ENCODE measurements around the gene DLG4.

The DLG4 gene

DNA sequence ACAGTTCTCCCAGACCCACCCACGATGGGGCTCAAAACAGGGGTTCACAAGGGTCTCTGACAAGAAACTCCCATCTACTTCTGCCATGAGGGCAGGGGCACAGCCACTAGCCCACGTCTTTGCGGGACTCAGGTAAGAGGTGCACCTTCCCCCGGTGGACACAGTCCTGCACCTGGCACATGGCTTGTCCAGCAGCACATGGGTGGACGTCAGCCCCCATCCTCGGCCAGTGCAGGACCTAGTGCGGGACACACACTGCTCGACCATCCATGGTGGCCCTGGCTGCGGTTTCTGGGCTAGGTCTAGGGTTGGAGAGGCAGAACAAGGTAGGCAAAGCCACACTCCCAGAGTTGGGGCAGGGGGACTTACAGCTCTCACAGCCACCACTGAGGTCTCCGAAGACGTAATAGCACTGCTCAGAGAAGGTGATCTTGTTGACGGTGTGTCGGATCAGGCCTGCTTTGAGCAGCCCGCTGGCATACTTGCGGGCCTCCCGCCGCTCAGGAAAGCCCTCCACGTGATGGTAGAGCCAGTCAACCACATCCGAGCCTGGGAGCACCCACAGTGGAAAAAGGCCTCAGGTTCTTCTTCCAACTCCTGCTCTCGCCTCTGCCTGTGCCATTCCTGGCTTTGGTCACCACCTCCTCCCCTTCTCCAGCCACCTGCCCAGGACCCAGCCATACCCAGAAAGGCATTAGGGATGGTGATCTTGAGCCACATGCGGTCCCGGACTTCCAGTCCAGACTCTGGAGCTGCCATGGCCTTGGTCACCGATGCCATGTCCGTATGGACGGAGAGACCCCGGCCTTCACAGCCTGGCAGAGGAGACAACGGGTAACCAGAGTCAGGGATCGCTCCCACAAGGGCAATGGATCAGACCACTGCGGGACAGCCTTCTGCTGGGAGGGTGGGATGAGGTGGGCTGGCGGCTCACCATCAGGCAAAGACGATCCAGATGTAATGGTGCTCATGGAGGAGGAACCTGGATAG is 7.4 kb upstream of the DLG4 start:
- no peak for DNase-seq

DNA sequence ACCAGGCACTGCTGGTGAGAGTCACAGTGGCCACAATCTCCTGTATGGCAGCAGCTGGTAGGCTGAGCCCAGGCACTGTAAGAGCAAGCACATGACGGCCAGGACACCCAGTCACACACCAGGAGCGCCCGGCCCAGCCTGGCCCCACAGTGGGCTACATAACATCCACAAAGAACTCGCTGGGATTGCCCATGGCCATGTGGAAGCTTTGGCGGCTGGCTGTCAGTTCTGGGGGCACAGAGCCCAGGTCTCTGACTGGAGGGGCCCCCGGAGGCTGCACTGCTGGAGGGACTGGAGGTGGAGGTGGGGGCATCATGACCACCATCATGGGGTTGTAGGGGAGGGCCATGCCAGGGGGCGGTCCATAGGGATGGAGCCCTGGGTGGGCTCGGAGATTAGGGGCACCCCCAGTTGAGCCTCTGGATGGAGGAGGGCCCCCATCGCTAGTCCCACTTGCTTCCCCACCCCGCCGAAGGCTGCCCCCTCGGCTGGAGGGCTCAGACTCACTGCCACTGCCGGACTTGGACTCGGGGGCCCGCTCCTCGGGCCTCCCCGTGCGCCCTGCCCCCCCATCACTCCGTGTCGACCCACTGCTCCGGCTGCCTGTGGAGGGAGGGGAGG is 6.2 kb upstream of the DLG4 start:
- DNase-seq: no peak

- no peak for DNase-seq
These were observed 5.0 kb upstream of the DLG4 start for GRCh38 chr17:7224661-7225111.

GRCh38 chr17:7224110-7224509 is 4.5 kb upstream of the DLG4 start:
- no peak for DNase-seq

- DNase-seq: no peak
These were observed 3.7 kb upstream of the DLG4 start for GRCh38 chr17:7223375-7223774.

DNA sequence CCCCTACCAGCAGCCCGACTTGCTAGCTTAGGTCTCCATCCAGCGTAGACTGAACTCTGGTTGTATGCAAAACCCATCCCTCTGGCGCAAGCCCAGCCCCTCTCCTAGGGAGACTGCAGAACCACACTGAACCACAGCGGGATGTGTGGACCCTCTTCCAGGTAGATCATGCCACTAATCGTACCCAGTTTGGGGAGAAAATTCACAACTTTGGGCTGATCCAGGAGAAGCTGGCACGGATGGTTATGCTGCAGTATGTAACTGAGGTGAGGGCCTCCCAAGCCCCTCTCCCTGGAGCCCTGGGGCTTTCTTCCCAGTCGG is 3.3 kb upstream of the DLG4 start:
- DNase-seq: no peak

GRCh38 chr17:7222093-7222971 is 2.7 kb upstream of the DLG4 start:
- DNase-seq: no peak

GRCh38 chr17:7221278-7222092 is 1.8 kb upstream of the DLG4 start:
- DNase-seq: no peak

DNA sequence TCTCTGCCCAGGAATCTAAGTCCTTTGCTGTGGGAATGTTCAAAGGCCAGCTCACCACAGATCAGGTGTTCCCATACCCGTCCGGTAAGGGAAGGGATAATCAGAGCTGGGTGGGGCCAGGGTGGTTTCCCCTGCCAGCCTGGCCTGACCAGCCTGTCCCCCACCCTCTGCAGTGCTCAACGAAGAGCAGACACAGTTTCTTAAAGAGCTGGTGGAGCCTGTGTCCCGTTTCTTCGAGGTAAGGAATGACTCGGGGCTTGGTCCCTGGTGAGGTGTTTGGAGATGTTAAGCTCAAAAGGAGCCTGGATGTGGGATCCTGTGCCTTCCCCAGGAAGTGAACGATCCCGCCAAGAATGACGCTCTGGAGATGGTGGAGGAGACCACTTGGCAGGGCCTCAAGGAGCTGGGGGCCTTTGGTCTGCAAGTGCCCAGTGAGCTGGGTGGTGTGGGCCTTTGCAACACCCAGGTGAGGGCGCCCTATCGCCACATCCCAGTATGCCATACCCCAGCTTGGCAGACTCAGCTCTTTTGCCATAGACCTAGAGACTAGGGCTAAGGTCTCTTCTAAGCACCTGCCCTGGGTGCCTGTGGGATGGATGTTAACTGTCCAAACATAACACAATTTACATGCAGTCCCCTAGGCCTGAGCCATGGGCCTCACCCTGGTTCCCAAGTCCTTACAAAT is 1.1 kb upstream of the DLG4 start:
- no peak for DNase-seq

- DNase-seq: no peak
These were observed 316 bp downstream of the DLG4 start for GRCh38 chr17:7219229-7219811.

DNA sequence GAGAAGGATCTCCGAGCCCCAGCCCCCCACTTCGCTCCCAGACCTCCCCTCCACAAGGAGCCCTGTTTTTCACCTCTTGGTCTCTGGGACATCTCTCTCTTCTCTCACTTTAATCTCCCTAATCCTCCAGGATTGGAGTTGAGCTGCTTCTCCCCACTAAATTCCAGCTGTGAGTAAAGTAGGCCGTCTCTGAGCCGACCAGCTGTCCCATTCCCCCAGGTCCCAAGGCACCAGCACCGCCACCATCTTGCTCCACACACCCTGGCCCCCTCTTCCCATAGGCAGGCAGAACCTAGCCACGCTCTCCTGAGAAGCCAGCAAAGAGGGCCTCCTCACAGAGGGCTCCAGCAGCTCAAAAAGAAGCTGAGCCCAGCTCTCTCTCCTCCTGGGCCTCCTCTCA is 878 bp downstream of the DLG4 start:
- DNase-seq: no peak

DNA sequence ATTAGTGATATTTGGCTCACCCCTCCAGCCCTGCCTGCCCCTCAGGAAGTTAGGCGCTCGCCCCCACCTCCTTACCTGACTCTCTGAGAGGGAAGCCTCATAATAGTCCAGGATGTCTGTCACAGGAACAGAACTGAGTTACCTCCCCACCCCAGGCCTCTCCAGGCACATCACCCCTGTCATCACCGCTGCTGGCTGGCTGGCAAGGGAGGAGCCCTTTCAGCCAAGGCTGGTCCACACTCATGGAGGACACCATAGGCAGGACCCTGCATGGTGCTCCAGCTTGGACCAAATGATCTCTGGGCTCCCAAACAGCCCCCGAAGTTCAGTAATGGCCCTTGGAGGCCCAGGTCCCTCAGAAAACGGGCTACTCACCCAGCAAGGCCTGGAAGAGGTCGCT is 1.5 kb downstream of the DLG4 start:
- no peak for DNase-seq

DNA sequence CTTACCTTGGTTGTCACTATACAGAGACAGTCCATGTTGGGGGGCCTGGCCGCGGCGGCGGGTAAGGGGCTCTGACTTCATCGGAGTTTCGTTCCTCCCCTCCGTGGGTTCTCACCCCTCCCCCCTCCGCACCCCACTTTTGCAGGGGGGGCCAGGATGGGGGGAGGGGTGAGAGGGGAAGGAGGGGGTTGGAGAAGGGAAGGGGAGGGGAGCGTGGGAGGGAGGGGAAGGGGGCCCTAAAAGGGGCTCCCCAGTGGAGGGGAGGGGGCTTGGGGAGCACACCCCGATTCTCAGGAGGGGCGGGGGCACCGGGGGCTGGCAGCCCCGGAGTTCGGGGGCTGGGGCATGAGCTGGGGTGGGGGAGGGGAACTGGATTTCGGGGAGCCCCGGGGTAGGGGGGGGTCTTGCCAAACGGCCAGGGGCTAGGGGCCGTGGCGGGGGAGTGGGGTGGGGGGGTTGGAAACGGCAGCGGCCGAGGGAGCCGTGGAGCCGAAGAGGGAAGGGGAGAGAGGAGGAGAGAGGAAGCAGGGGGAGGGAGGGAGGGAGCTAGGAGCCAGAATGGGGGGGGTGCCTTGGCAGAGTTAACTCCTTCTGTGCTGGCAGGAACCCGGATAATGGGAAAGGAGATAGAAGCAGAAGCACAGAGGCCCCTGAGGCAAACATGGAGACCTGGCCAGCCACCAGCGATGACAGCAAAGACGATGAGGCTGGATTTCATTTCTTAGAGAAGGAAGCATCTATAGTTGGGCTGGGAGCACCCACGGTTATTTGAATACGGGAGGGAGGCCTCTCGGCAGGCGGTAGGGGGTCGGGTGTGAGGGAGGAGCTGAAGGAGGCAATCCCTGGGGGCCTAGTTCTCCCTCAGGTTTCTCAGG is 2.3 kb downstream of the DLG4 start:
- DNase-seq: no peak

GRCh38 chr17:7216242-7217112 is 3.2 kb downstream of the DLG4 start:
- no peak for DNase-seq

DNA sequence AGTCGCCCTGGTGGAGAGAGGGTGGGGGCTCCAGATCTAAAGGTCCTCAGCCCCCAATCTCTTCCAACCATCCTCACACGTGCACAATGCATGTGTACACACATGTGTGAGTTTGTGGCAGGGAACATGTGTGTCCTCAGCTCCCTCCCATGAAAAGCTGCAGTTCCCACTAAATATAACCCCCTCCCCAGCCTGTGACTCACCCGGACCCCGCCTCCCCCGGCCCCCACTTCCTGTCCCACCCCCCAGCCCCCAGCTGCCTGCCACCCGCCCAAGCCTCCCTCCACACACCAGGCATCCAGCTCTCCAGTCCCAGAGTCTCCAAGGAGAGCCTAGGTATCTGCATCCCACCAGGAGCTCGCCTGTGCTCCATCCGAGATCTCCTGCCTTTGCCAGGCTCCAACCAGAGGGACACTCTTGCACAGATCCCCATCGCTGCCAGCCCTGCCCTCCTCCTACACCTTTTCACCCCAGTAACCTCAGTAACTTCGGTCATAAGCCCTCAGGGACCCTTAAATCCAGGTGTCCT is 3.9 kb downstream of the DLG4 start:
- no peak for DNase-seq

DNA sequence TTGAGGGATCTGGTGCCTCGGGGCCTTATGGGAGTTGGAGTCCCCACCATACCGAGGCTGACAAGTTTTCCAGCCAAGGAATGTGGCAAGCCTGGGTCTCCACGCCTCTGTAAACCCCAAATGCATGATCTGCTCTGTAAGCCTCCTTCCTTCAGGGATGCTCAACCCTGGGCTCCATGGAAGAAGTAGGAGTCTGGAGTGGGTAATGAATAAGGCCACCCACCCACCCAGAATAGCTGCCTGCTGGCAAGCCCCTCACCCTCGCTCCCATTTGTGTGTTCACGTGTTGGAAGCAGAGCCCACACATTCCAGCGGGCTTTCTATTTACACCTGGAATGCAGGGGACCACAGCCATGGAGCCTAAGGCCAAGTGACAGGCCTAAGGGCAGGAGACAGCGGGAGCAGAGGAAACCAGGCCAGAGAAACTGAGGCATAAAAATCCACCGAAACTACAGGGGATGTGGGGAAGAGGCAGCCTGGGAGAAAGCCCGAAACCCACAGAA is 4.4 kb downstream of the DLG4 start:
- no peak for DNase-seq

- DNase-seq: peak; percentile 76
These were observed 5.1 kb downstream of the DLG4 start for GRCh38 chr17:7214300-7215135.

GRCh38 chr17:7213895-7214299 is 5.7 kb downstream of the DLG4 start:
- DNase-seq: peak; percentile 40

All from SIG-M5 (cell line).